Endothelial cell of umbilical vein (primary cell): ENCODE measurements around the gene CYP2C19. TPM values are rescaled to one million over a fixed set of nuclear protein-coding genes. Genes with fewer than 3 reads are reported as not detected.

Experiments
- BruUV-seq: library from RNA; stranded (reverse); fragments of 400-500 nt; replicated peaks from 2 replicates; lab custom pipeline; 2021; lab: Mats Ljungman, UMichigan
- CTCF ChIA-PET: fragments of 300-600, 350-600 bp; sonication (Branson Sonifier 250); formaldehyde crosslinking; loops from one replicate; lab custom pipeline; 2021; ENCODE audit warnings: antibody characterized with exemption, inconsistent platforms; lab: Charles Lee
- POLR2A ChIA-PET: fragments of 300-600, 350-600 bp; sonication (Branson Sonifier 250); formaldehyde crosslinking; loops from one replicate; lab custom pipeline; 2021; ENCODE audit warnings: antibody characterized with exemption, inconsistent platforms; lab: Charles Lee
- DNase-seq: peaks from one replicate; pipeline ENCODE4 v3.0.0-alpha.2; 2011; ENCODE audit warnings: low read depth, low spot score
- FAIRE-seq: peaks from 2 replicates; lab custom pipeline; 2011; peaks lifted over from hg19 to GRCh38; lab: Jason Lieb, UNC
- H2AFZ ChIP-seq: 2 replicates; pipeline ENCODE4 v1.6.0; 2012; ENCODE audit warnings: low read depth, low read length, control low read depth, inconsistent platforms
- H3K27ac ChIP-seq: 2 replicates; pipeline ENCODE4 v1.5.1; 2011; ENCODE audit warnings: low read depth, mild to moderate bottlenecking, control low read depth, low read length, moderate library complexity; ENCODE audit not compliant: insufficient read depth
- H3K27me3 ChIP-seq, 2 experiments: 2 replicates each; pipeline versions ENCODE4 v1.6.0 to v1.6.1; 2011; ENCODE audit warnings: low read length in 2 of 2, mixed read lengths in 1 of 2; ENCODE audit not compliant: control insufficient read depth in 2 of 2, insufficient read depth in 2 of 2
- H3K36me3 ChIP-seq, 2 experiments: 2 replicates in 1 of 2; 3 replicates in 1 of 2; pipeline ENCODE4 v1.5.1; 2011; ENCODE audit warnings: low read length in 2 of 2, mild to moderate bottlenecking in 1 of 2, moderate library complexity in 1 of 2; ENCODE audit not compliant: control insufficient read depth in 2 of 2, insufficient read depth in 2 of 2; ENCODE audit errors: extremely low read depth in 1 of 2
- H3K4me1 ChIP-seq: 3 replicates; pipeline ENCODE4 v1.5.1; 2011; ENCODE audit warnings: mild to moderate bottlenecking, low read length; ENCODE audit not compliant: control insufficient read depth, insufficient read depth; ENCODE audit errors: extremely low read depth
- H3K4me2 ChIP-seq: 2 replicates; pipeline ENCODE4 v1.6.1; 2011; ENCODE audit warnings: low read length, control low read depth, mixed read lengths; ENCODE audit not compliant: insufficient read depth
- H3K4me3 ChIP-seq, 3 experiments: fragments of 200-600 bp in 1 of 3; sonication (generic), shearing (Covaris generic) in 1 of 3; replicated peaks in 1 of 3; 2 replicates each; pipeline ENCODE4 v1.5.1; 2011 to 2016; ENCODE audit warnings: control low read depth in 3 of 3, low read length in 3 of 3, mild to moderate bottlenecking in 2 of 3, inconsistent platforms in 1 of 3, low read depth in 1 of 3, moderate library complexity in 1 of 3; ENCODE audit not compliant: insufficient read depth in 1 of 3
- H3K79me2 ChIP-seq: 2 replicates; pipeline ENCODE4 v1.6.0; 2012; ENCODE audit warnings: low read length, inconsistent platforms; ENCODE audit not compliant: control insufficient read depth, insufficient read depth
- H3K9ac ChIP-seq: replicated peaks from 2 replicates; pipeline ENCODE3; 2011; ENCODE audit warnings: low read length, control low read depth; ENCODE audit not compliant: insufficient read depth; ENCODE audit errors: extremely low read depth
- H3K9me1 ChIP-seq: replicated peaks from 3 replicates; pipeline ENCODE4 v1.6.0; 2011; ENCODE audit warnings: mild to moderate bottlenecking, low read length; ENCODE audit not compliant: control insufficient read depth, insufficient read depth; ENCODE audit errors: extremely low read depth
- H3K9me3 ChIP-seq: replicated peaks from 2 replicates; pipeline ENCODE4 v1.5.1; 2012; ENCODE audit warnings: low read length, inconsistent platforms; ENCODE audit not compliant: control insufficient read depth, insufficient read depth
- H4K20me1 ChIP-seq: replicated peaks from 2 replicates; pipeline ENCODE3; 2011; ENCODE audit warnings: mild to moderate bottlenecking, low read length; ENCODE audit not compliant: control insufficient read depth, insufficient read depth; ENCODE audit errors: extremely low read depth
- EZH2 ChIP-seq: IDR thresholded peaks from 2 replicates; pipeline ENCODE4 v1.6.1; 2012; ENCODE audit warnings: borderline replicate concordance, low read depth, mild to moderate bottlenecking, moderate library complexity, low read length, inconsistent platforms; ENCODE audit not compliant: severe bottlenecking
- GATA2 ChIP-seq: IDR thresholded peaks from 2 replicates; pipeline ENCODE4 v1.7.0; 2011; ENCODE audit warnings: low read depth, mild to moderate bottlenecking, moderate library complexity, mixed read lengths, low read length; ENCODE audit not compliant: insufficient read length, insufficient read depth
- JUN ChIP-seq: IDR thresholded peaks from 2 replicates; pipeline ENCODE4 v1.6.1; 2011; ENCODE audit warnings: borderline replicate concordance, low read depth; ENCODE audit not compliant: insufficient read length, insufficient read depth
- MAX ChIP-seq: IDR thresholded peaks from 2 replicates; pipeline ENCODE4 v1.6.1; 2011; ENCODE audit not compliant: insufficient read depth, insufficient read length
- MYC ChIP-seq: IDR thresholded peaks from one replicate; pipeline ENCODE4 v1.6.1; 2011; ENCODE audit warnings: mild to moderate bottlenecking, low read depth, low read length
- POLR2A ChIP-seq: IDR thresholded peaks from 2 replicates; pipeline ENCODE4 v1.6.1; 2012; ENCODE audit warnings: low read depth, mild to moderate bottlenecking, control low read depth, low read length
- dilution Hi-C: fragments of 300-500 bp; cut with MboI; formaldehyde crosslinking; loops from one replicate; pipeline ENCODE4 v1.15.0; 2019; ENCODE audit warnings: low sequenced_read_pairs; ENCODE audit not compliant: extremely low pct_ligation_motif_present
- intact Hi-C: fragments of 100-400 bp; cut with micrococcal nuclease; formaldehyde crosslinking; loops from one replicate; pipeline ENCODE4 v1.10.0; 2022
- polyA plus RNA-seq, 4 experiments: library from polyadenylated mRNA; depleted of rRNA in 3 of 4; stranded (reverse) in 3 of 4; unstranded in 1 of 4; fragments of >200 nt; gene quantifications; 2 replicates each; pipeline versions ENCODE4 v1.2.1 to v1.2.3, GENCODE V29; 2011 to 2012; ENCODE audit warnings: missing spikeins in 1 of 4
- total RNA-seq: library from RNA; stranded (reverse); gene quantifications from 2 replicates; pipeline ENCODE4 v1.2.3, GENCODE V29; 2021

CYP2C19 gene
- total and polyA plus RNA-seq, 2 donors (not counting 3 experiments of a cell fraction or from before 2014, with no cell fraction given): not detected

GRCh38 chr10:94878649-94879048 lies 116.2 kb downstream of the CYP2C19 start:
- BruUV-seq: no TSS peak
- H2AFZ ChIP-seq: no peak overlapping the region
- H3K4me1 ChIP-seq: no peaks in the 10 kb centered on the region
- CTCF ChIA-PET: no interaction called here
- no peak overlapping the region for H3K4me2 ChIP-seq
- DNase-seq (no peak), FAIRE-seq (no peak)
- no peak overlapping the region for H3K4me3 ChIP-seq
- H3K36me3 ChIP-seq: no peaks in the 10 kb centered on the region
- H4K20me1 ChIP-seq: no peaks in the 10 kb centered on the region
- H3K79me2 ChIP-seq: no peaks in the 10 kb centered on the region
- intact Hi-C loops (no loop called here), dilution Hi-C loops (no loop called here)
- H3K27me3 ChIP-seq: no peaks in the 10 kb centered on the region
- TF ChIP-seq GATA2: no peak
- no peak for TF ChIP-seq EZH2
- no peak for TF ChIP-seq JUN
- no peak for TF ChIP-seq MYC
- TF ChIP-seq POLR2A: no peak
- TF ChIP-seq MAX: no peak
- H3K9me1 ChIP-seq: no peaks in the 10 kb centered on the region
- H3K9ac ChIP-seq: no peak overlapping the region
- H3K9me3 ChIP-seq: peaks cover 1% of the 10 kb centered on the region
- POLR2A ChIA-PET: no interaction called here
- H3K27ac ChIP-seq: no peak overlapping the region

- no peaks in the 10 kb centered on the region for H3K27me3 ChIP-seq
- CTCF ChIA-PET: no interaction called here
- H3K4me2 ChIP-seq: no peak overlapping the region
- dilution Hi-C loops: no loop called here
- no peak overlapping the region for H3K4me3 ChIP-seq
- FAIRE-seq (no peak), DNase-seq (no peak)
- BruUV-seq: no TSS peak
- intact Hi-C loops: no loop called here
- peaks cover 1% of the 10 kb centered on the region for H3K9me3 ChIP-seq
- H3K9me1 ChIP-seq: no peaks in the 10 kb centered on the region
- H2AFZ ChIP-seq: no peak overlapping the region
- H3K79me2 ChIP-seq: no peaks in the 10 kb centered on the region
- H3K27ac ChIP-seq: no peak overlapping the region
- H4K20me1 ChIP-seq: no peaks in the 10 kb centered on the region
- TF ChIP-seq MYC (no peak), EZH2 (no peak)
- no peaks in the 10 kb centered on the region for H3K36me3 ChIP-seq
- POLR2A ChIA-PET: no interaction called here
- H3K9ac ChIP-seq: no peak overlapping the region
- no peaks in the 10 kb centered on the region for H3K4me1 ChIP-seq
Observed at GRCh38 chr10:94879214-94879613, 116.7 kb downstream of the CYP2C19 start.
